Spleen (tissue), 7 donors: ENCODE data around the gene MAP2K5.

Source experiments
- CTCF ChIP-seq, 11 experiments: fragments of 200-600 bp in 7 of 11; fragments of 450-650 bp in 4 of 11; sonication (generic) in 4 of 11; IDR thresholded peaks in 8 of 11; conservative IDR thresholded peaks in 3 of 11; 1 replicate in 7 of 11; 2 replicates in 4 of 11; pipeline versions ENCODE4 v1.4.0 to v1.8.0; 2016 to 2021; ENCODE audit warnings: antibody characterized with exemption in 11 of 11, inconsistent platforms in 4 of 11, mild to moderate bottlenecking in 1 of 11
- POLR2A ChIP-seq, 3 donors: fragments of 450-650 bp; IDR thresholded peaks; one replicate each; pipeline ENCODE4 v1.5.1; 2017; ENCODE audit warnings: antibody characterized with exemption in 3 of 3, mild to moderate bottlenecking in 1 of 3
- donor health status: DM: no; HTN: no; CAD: no; lungs with moderate emphysema.
- donor health status: DM: no; HTN: no; CAD: no.
- donor health status: DM: no; HTN: no; CAD: no.

GRCh38 chr15:67765701-67766100 is 223.2 kb downstream of the MAP2K5 start:
- TF ChIP-seq CTCF (IDR thresholded peaks at IDR 0.05 in 8 of 11, conservative IDR thresholded peaks at IDR 0.05 in 3 of 11): no peak
- TF ChIP-seq POLR2A (IDR thresholded peaks at IDR 0.05): no peak
